Measurements from ENCODE around the gene JPH4. TPM values are rescaled to one million over a fixed set of nuclear protein-coding genes. Genes with fewer than 3 reads are reported as not detected.
A peak's percentile ranks its signal among the peaks of the same experiment; 100 is the strongest.

The JPH4 gene
- total and polyA plus RNA-seq, 2 of the 8 experiments (the other 6 are each of a cell fraction or from before 2014, with no cell fraction given), result 23.9 to 46.7 TPM

DNA sequence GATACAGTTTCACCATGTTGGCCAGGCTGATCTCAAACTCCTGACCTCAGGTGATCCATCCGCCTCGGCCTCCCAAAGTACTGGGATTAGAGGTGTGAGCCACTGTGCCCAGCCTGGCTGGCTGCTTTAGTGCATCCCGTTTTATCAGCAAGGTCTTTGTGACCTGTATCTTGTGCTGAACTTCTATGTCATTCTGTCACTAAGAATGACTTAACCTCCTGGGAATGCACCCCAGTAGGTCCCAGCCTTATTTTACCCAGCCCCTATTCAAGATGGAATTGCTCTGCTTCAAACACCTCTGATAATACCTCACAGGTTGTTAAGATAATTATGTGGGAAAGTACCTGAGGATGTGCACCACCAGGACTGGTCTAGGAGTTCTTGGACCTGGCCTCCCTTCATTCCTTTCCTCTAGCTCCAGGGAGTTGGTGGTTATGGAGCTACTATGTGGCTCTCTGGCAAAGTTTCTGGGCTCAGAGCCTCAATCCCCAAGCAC, 26.1 kb upstream of the JPH4 start:
- DNase-seq (ENCODE audit: low read depth in 1 of 2, low spot score in 2 of 2), result no peak

More for the DNA sequence above, 26.1 kb upstream of the JPH4 start:
- 88% methylated on average over 3 of the region's 3 CpGs; no CpG with 5 or more reads in 1 of the 2 experiments for WGBS, 2 experiments (ENCODE audit: extremely low coverage in 1 of 2, insufficient coverage in 1 of 2, insufficient read length in 1 of 2, insufficient replicate concordance in 2 of 2, low coverage in 1 of 2, low lambda C conversion rate in 2 of 2, missing lambda C conversion rate in 1 of 2)
- Histone ChIP-seq H3K36me3 (ENCODE audit: control insufficient read depth in 2 of 4, insufficient read depth in 4 of 4, low read length in 3 of 4) (no peaks in the 10 kb centered on the region), H3K14ac (ENCODE audit: insufficient read length) (no peak overlapping the region), H3K79me1 (ENCODE audit: low read depth, low read length) (no peaks in the 10 kb centered on the region), H3K4me2 (ENCODE audit: insufficient read depth in 1 of 2, low read depth in 2 of 2, low read length in 2 of 2) (no peak overlapping the region), H2AK5ac (ENCODE audit: low read depth, low read length) (no peak overlapping the region), H3K23me2 (ENCODE audit: low read depth, low read length) (no peaks in the 10 kb centered on the region; the same call in 1 of the 2 replicates), H2BK5ac (ENCODE audit: low read depth, low read length) (no peak overlapping the region), H3K9me3 (ENCODE audit: insufficient read depth in 2 of 2, low read depth in 1 of 2, low read length in 1 of 2) (no peaks in the 10 kb centered on the region; a peak in 1 of 4 replicates), H2BK120ac (replicated peaks; ENCODE audit: low read depth, low read length) (no peak overlapping the region), H3K23ac (ENCODE audit: insufficient read length) (no peak overlapping the region), H2AFZ (ENCODE audit: low read length) (no peak overlapping the region), H2BK12ac (ENCODE audit: low read depth, low read length) (no peak overlapping the region), H2BK20ac (ENCODE audit: low read length) (no peak overlapping the region), H3K27me3 (replicated peaks in 1 of 4; ENCODE audit: control insufficient read depth in 3 of 4, extremely low read depth in 1 of 4, insufficient read depth in 3 of 4, low read length in 3 of 4) (no peaks in the 10 kb centered on the region; a peak in 1 of 7 replicates), H3K18ac (ENCODE audit: extremely low read depth, low read length) (no peak overlapping the region), H2BK15ac (ENCODE audit: low read length) (no peak overlapping the region), H3K79me2 (ENCODE audit: control insufficient read depth in 1 of 2, insufficient read depth in 2 of 2, low read length in 2 of 2) (no peaks in the 10 kb centered on the region), H4K20me1 (replicated peaks in 1 of 2; ENCODE audit: control insufficient read depth in 1 of 2, insufficient read depth in 2 of 2, low read length in 2 of 2) (no peaks in the 10 kb centered on the region), H4K91ac (replicated peaks; ENCODE audit: insufficient read length, low read length) (no peak overlapping the region), H3K4me1 (replicated peaks in 1 of 4; ENCODE audit: control insufficient read depth in 3 of 4, insufficient read depth in 4 of 4, low read length in 3 of 4) (no peaks in the 10 kb centered on the region), H3K9ac (replicated peaks in 1 of 4; ENCODE audit: extremely low read depth in 1 of 4, low read depth in 3 of 4, low read length in 3 of 4) (no peak overlapping the region), H3K27ac (ENCODE audit: low read depth, low read length) (no peak overlapping the region), H3K4me3 (ENCODE audit: extremely low read depth in 1 of 4, insufficient read depth in 2 of 4, low read depth in 3 of 4, low read length in 4 of 4) (no peak overlapping the region), H4K8ac (ENCODE audit: extremely low read depth, insufficient read depth, low read length) (peak overlapping the region; percentile 20; the same call in 1 of the 2 replicates), H4K5ac (ENCODE audit: insufficient read length, low read depth, low read length) (no peak overlapping the region), H3K56ac (replicated peaks; ENCODE audit: insufficient read length, low read depth, low read length) (no peak overlapping the region), H3K4ac (replicated peaks; ENCODE audit: insufficient read length, low read depth, low read length) (no peak overlapping the region)
- FAIRE-seq, result no peak
- ChIA-PET POLR2A (ENCODE audit: partially characterized antibody) (no interaction called here), CTCF (ENCODE audit: partially characterized antibody) (interaction anchor here (2.2 to 2.5 kb wide), 2 partner anchors 16 to 28 kb away, joined by 7 to 12 read pairs; no protein-coding TSS in a partner anchor)
- TF ChIP-seq, protein P1, sequence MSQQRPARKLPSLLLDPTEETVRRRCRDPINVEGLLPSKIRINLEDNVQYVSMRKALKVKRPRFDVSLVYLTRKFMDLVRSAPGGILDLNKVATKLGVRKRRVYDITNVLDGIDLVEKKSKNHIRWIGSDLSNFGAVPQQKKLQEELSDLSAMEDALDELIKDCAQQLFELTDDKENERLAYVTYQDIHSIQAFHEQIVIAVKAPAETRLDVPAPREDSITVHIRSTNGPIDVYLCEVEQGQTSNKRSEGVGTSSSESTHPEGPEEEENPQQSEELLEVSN (IDR thresholded peaks at IDR 0.05), result no peak
- TF ChIP-seq EP300 (IDR thresholded peaks at IDR 0.05; ENCODE audit: borderline replicate concordance in 1 of 2, low read depth in 2 of 2, low read length in 2 of 2), result no peak
- TF ChIP-seq RXRA (IDR thresholded peaks at IDR 0.05; ENCODE audit: insufficient read depth, low read depth, low read length), result no peak
- no peak for TF ChIP-seq TAF7 (optimal IDR thresholded peaks at IDR 0.05; ENCODE audit: borderline replicate concordance, low read depth, low read length)
- TF ChIP-seq, protein P2, sequence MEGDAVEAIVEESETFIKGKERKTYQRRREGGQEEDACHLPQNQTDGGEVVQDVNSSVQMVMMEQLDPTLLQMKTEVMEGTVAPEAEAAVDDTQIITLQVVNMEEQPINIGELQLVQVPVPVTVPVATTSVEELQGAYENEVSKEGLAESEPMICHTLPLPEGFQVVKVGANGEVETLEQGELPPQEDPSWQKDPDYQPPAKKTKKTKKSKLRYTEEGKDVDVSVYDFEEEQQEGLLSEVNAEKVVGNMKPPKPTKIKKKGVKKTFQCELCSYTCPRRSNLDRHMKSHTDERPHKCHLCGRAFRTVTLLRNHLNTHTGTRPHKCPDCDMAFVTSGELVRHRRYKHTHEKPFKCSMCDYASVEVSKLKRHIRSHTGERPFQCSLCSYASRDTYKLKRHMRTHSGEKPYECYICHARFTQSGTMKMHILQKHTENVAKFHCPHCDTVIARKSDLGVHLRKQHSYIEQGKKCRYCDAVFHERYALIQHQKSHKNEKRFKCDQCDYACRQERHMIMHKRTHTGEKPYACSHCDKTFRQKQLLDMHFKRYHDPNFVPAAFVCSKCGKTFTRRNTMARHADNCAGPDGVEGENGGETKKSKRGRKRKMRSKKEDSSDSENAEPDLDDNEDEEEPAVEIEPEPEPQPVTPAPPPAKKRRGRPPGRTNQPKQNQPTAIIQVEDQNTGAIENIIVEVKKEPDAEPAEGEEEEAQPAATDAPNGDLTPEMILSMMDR (IDR thresholded peaks at IDR 0.05; ENCODE audit: control extremely low read depth in 1 of 3, insufficient read depth in 1 of 3, low read depth in 1 of 3, low read length in 3 of 3), result no peak
- no peak for TF ChIP-seq BACH1 (IDR thresholded peaks at IDR 0.05; ENCODE audit: low read length)
- TF ChIP-seq CBX8 (IDR thresholded peaks at IDR 0.05; ENCODE audit: borderline replicate concordance, low read depth, low read length), result no peak
- no peak for TF ChIP-seq SIX5 (IDR thresholded peaks at IDR 0.05; ENCODE audit: low read depth, low read length)

Measured in H1 (cell line).